ENCODE results near the gene CTSZ.

DNA sequence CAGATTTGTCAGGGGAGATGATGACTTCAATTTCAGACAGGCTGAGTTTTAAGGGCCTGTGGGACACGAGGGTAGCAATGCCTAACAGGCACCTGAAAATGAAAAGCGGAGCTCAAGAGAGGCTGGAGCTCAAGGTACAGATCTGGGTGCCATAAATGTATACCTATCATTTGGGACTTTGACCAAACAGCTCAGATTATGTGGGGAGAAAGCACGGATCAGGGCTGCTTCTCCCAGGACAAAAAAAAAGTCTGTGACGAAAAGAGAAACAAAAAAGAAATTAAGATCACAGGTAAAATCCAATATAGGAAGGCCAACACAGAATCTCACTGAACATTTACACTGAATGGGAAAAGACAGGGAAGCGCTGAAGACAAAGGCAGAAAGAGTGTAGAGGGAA is 33.6 kb upstream of the CTSZ start:
- TF ChIP-seq, protein P1, sequence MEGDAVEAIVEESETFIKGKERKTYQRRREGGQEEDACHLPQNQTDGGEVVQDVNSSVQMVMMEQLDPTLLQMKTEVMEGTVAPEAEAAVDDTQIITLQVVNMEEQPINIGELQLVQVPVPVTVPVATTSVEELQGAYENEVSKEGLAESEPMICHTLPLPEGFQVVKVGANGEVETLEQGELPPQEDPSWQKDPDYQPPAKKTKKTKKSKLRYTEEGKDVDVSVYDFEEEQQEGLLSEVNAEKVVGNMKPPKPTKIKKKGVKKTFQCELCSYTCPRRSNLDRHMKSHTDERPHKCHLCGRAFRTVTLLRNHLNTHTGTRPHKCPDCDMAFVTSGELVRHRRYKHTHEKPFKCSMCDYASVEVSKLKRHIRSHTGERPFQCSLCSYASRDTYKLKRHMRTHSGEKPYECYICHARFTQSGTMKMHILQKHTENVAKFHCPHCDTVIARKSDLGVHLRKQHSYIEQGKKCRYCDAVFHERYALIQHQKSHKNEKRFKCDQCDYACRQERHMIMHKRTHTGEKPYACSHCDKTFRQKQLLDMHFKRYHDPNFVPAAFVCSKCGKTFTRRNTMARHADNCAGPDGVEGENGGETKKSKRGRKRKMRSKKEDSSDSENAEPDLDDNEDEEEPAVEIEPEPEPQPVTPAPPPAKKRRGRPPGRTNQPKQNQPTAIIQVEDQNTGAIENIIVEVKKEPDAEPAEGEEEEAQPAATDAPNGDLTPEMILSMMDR (IDR thresholded peaks at IDR 0.05; ENCODE audit: poor library complexity) = no peak
- TF ChIP-seq EZH2 (IDR thresholded peaks at IDR 0.05; ENCODE audit: borderline replicate concordance) (no peak), EZH2phosphoT487 (IDR thresholded peaks at IDR 0.05; ENCODE audit: low read depth, severe bottlenecking, unreplicated experiment) (no peak)
